ENCODE results near the gene PRELID2.

GRCh38 chr5:145796318-145796717 is 38.8 kb downstream of the PRELID2 start:
- TF ChIP-seq ZNF274 (IDR thresholded peaks at IDR 0.05; ENCODE audit: low read depth, low read length): no peak
- no peak for TF ChIP-seq SUZ12 (IDR thresholded peaks at IDR 0.05; ENCODE audit: extremely low read depth, insufficient read depth, insufficient read length)
